Activated CD4-positive, alpha-beta memory T cell treated with anti-CD3 and anti-CD28 coated beads for 36 hours (primary cell): Measurements from ENCODE around the gene P3H2. TPM values are rescaled to one million over a fixed set of nuclear protein-coding genes. Genes with fewer than 3 reads are reported as not detected.
"Not testable (repeated sequence)": the region's sequence is repeated elsewhere in the genome, so short reads cannot be mapped to it uniquely, and the experiment has no call there.

Experiments used
- CTCF ChIA-PET: fragments of 350-600 bp; sonication (Branson Sonifier 250); formaldehyde crosslinking; loops from one replicate; lab custom pipeline; 2021; ENCODE audit warnings: antibody characterized with exemption, inconsistent platforms; lab: Charles Lee
- POLR2A ChIA-PET: fragments of 350-600 bp; sonication (Branson Sonifier 250); formaldehyde crosslinking; loops from one replicate; lab custom pipeline; 2021; ENCODE audit warnings: antibody characterized with exemption; lab: Charles Lee
- DNase-seq: peaks from one replicate; pipeline ENCODE4 v3.0.0-alpha.2; 2020
- H3K27ac Mint-ChIP-seq: one replicate; pipeline ENCODE4 v1.8.0; 2021; ENCODE audit warnings: mixed read lengths
- H3K27me3 Mint-ChIP-seq: one replicate; pipeline ENCODE4 v1.8.0; 2021; ENCODE audit warnings: mixed read lengths
- H3K36me3 Mint-ChIP-seq: one replicate; pipeline ENCODE4 v1.8.0; 2021; ENCODE audit warnings: mixed read lengths
- H3K4me1 Mint-ChIP-seq: one replicate; pipeline ENCODE4 v1.8.0; 2021; ENCODE audit warnings: low read depth, mixed read lengths
- H3K4me3 Mint-ChIP-seq: one replicate; pipeline ENCODE4 v1.8.0; 2021; ENCODE audit warnings: mild to moderate bottlenecking, mixed read lengths
- H3K9me3 Mint-ChIP-seq: one replicate; pipeline ENCODE4 v1.8.0; 2021; ENCODE audit warnings: mixed read lengths
- intact Hi-C: fragments of 100-400 bp; cut with micrococcal nuclease; formaldehyde crosslinking; loops from one replicate; pipeline ENCODE4 v1.15.1; 2023
- total RNA-seq, 2 experiments: library from RNA; stranded (reverse); gene quantifications; one replicate each; pipeline ENCODE4 v1.2.3, GENCODE V29; 2021

P3H2 gene, protein sequence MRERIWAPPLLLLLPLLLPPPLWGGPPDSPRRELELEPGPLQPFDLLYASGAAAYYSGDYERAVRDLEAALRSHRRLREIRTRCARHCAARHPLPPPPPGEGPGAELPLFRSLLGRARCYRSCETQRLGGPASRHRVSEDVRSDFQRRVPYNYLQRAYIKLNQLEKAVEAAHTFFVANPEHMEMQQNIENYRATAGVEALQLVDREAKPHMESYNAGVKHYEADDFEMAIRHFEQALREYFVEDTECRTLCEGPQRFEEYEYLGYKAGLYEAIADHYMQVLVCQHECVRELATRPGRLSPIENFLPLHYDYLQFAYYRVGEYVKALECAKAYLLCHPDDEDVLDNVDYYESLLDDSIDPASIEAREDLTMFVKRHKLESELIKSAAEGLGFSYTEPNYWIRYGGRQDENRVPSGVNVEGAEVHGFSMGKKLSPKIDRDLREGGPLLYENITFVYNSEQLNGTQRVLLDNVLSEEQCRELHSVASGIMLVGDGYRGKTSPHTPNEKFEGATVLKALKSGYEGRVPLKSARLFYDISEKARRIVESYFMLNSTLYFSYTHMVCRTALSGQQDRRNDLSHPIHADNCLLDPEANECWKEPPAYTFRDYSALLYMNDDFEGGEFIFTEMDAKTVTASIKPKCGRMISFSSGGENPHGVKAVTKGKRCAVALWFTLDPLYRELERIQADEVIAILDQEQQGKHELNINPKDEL
- total RNA-seq, result not detected

DNA sequence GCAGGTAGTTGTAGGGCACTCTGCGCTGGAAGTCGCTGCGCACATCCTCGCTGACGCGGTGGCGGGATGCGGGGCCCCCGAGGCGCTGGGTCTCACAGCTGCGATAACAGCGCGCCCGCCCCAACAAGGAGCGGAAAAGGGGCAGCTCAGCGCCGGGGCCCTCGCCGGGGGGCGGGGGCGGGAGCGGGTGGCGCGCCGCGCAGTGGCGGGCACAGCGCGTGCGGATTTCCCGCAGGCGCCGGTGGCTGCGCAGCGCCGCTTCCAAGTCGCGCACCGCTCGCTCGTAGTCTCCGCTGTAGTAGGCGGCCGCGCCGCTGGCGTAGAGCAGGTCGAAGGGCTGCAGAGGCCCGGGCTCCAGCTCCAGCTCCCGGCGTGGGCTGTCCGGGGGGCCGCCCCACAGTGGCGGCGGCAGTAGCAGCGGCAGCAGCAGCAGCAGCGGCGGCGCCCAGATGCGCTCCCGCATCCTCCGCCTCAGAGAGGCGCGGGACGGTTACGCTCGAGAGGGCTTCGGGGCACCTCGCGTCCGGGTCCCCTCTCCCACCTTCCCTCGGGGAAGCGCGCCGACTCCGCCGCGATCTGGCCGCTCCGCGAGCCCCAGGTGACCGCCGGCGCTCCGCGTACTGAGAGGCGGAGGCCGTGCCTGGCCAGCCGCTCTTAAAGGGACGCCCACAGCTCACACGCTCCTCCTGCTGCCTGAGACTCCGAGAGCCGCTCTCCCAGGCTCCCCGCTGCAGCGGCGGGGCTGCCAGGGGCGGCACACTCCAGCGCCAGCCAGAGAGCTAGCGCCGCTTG is at the start of gene P3H2:
Gene P3H2 (minus strand): TSS at position 629 of the 792 bp plus-strand sequence. CDS start 166 bp downstream, at position 463.
- peaks cover 6% of the 10 kb centered on the region for H3K4me1 Mint-ChIP-seq
- peak within 1 kb of the TSS; percentile 26 for H3K4me3 Mint-ChIP-seq
- ChIA-PET CTCF (no interaction called here), POLR2A (no interaction called here)
- peaks cover 45% of the 10 kb centered on the region for H3K27me3 Mint-ChIP-seq
- peak; percentile 35 for DNase-seq
- intact Hi-C loops, result no loop called here
- H3K36me3 Mint-ChIP-seq, result no peaks in the 10 kb centered on the region
- no peaks in the 10 kb centered on the region for H3K9me3 Mint-ChIP-seq
- no peak within 1 kb of the TSS for H3K27ac Mint-ChIP-seq

DNA sequence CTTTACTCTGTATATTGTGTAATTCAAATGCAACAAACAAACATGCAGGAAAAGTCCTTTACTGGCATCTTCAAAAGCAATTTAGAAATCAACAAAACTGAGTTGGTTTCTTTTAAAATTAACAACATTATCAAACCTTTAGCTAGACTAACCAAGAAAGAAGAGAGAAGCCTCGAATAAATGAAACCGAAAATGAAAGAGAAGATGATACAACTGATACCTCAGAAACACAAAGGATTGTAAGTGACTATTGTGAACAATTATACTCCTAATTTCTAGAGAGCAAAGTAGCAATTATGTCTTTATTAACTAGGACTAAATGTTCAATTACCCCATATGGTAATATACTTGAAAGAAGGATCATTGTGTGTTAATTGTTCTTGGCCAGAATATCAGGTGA is 49.2 kb upstream of the P3H2 start:
- peaks cover 10% of the 10 kb centered on the region for H3K4me1 Mint-ChIP-seq
- CTCF ChIA-PET, result no interaction called here
- no peaks in the 10 kb centered on the region for H3K9me3 Mint-ChIP-seq
- no peak overlapping the region for H3K27ac Mint-ChIP-seq
- H3K36me3 Mint-ChIP-seq, result no peaks in the 10 kb centered on the region
- intact Hi-C loops, result no loop called here
- POLR2A ChIA-PET, result no interaction called here
- H3K4me3 Mint-ChIP-seq, result no peak overlapping the region
- H3K27me3 Mint-ChIP-seq, result no peaks in the 10 kb centered on the region
- DNase-seq, result no peak

GRCh38 chr3:190169243-190169642 is 48.5 kb upstream of the P3H2 start:
- intact Hi-C loops, result no loop called here
- H3K36me3 Mint-ChIP-seq, result no peaks in the 10 kb centered on the region
- no peak overlapping the region for H3K27ac Mint-ChIP-seq
- no peaks in the 10 kb centered on the region for H3K9me3 Mint-ChIP-seq
- POLR2A ChIA-PET, result no interaction called here
- no peak for DNase-seq
- CTCF ChIA-PET, result interaction anchor here (0.6 kb wide), 1 partner anchor 17 kb away, joined by 3 read pairs; no protein-coding TSS in a partner anchor
- peaks cover 10% of the 10 kb centered on the region for H3K4me1 Mint-ChIP-seq
- H3K4me3 Mint-ChIP-seq, result no peak overlapping the region
- H3K27me3 Mint-ChIP-seq, result no peaks in the 10 kb centered on the region

DNA sequence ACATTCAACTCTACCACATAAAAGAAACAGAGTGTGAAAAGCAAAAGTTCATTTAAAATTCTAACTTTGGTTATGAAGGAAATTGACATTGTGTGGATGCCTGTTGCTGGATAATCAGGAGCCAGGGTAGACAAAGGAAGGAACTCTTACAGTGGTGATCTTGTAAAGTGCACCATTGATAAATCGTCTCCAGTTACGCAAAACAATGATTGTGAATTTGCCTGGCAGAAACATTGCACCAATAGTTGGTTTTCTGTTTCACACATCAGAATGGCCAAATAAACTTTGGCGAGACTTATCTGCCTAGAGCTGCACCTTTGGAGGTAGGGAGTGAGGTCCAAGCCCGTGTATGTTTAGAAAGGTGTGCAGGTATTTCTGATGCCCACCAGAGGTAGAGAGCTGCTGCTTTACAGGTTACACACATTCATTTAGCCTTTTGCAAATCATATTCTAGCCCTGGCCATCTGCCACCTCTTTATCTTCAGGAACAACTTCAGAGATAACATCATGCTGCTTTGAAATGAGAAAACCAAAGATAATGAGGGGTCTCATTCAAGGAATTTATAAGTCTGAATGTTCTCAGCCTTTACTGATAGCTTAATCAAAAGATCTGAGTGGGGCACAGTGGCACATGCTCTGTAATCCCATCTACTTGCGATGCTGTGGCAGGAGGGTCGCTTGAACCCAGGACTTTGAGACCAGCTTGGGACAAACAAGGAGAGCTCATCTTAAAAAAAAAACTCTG is 47.4 kb upstream of the P3H2 start:
- intact Hi-C loops, result no loop called here
- no peaks in the 10 kb centered on the region for H3K36me3 Mint-ChIP-seq
- DNase-seq, result no peak
- H3K9me3 Mint-ChIP-seq, result no peaks in the 10 kb centered on the region
- H3K27me3 Mint-ChIP-seq, result no peaks in the 10 kb centered on the region
- no peak overlapping the region for H3K4me3 Mint-ChIP-seq
- H3K4me1 Mint-ChIP-seq, result peaks cover 10% of the 10 kb centered on the region
- no peak overlapping the region for H3K27ac Mint-ChIP-seq
- ChIA-PET POLR2A (no interaction called here), CTCF (no interaction called here)

DNA sequence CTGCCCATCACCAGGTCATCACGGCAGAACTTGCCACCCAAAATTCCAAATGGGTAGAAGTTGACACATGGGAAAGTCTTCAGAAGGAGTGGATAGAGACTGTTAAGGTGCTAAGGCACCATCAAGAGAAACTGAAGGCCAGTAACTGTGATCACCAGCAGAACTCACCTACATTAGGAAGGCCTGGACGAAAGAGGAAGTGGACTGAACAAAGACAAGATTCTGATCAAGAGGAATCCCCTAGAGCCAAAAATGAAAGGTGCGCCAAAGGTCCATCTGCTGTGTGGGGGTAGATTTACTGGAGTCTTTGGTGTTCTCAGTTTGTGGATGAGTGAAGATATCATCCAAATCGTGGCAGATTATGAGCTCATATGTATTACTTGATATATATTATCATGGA is 46.3 kb upstream of the P3H2 start:
- DNase-seq, result no peak
- intact Hi-C loops, result no loop called here
- Mint-ChIP-seq H3K27me3 (no peaks in the 10 kb centered on the region), H3K4me1 (peaks cover 10% of the 10 kb centered on the region), H3K27ac (no peak overlapping the region), H3K9me3 (peaks cover 5% of the 10 kb centered on the region), H3K36me3 (no peaks in the 10 kb centered on the region), H3K4me3 (no peak overlapping the region)
- CTCF ChIA-PET, result no interaction called here
- POLR2A ChIA-PET, result no interaction called here

GRCh38 chr3:190165253-190165652 is 44.6 kb upstream of the P3H2 start:
- intact Hi-C loops, result no loop called here
- Mint-ChIP-seq H3K36me3 (no peaks in the 10 kb centered on the region), H3K4me1 (peaks cover 10% of the 10 kb centered on the region), H3K4me3 (no peak overlapping the region), H3K27me3 (no peaks in the 10 kb centered on the region), H3K27ac (no peak overlapping the region), H3K9me3 (peaks cover 8% of the 10 kb centered on the region)
- CTCF ChIA-PET, result no interaction called here
- POLR2A ChIA-PET, result no interaction called here
- no peak for DNase-seq

DNA sequence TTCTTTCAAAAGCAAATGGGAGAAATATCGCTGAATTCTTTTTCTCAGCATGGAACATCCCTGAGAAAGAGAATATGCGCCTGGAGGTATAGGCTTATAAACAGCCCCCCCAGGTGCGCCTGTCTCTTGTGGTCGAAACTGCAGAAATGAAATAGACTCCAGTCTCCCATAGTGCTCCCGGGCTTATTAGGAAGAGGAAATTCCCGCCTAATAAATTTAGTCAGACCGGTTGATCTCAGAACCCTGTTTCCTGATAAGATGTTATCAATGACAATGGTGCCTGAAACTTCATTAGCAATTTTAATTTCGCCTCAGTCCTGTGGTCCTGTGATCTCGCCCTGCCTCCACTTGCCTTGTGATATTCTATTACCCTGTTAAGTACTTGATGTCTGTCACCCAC is 41.3 kb upstream of the P3H2 start:
- H3K27me3 Mint-ChIP-seq, CTCF ChIA-PET, H3K9me3 Mint-ChIP-seq, H3K4me3 Mint-ChIP-seq, H3K4me1 Mint-ChIP-seq, H3K27ac Mint-ChIP-seq, H3K36me3 Mint-ChIP-seq, intact Hi-C loops, POLR2A ChIA-PET, DNase-seq: not testable (repeated sequence)

- DNase-seq, result no peak
- H3K36me3 Mint-ChIP-seq, result no peaks in the 10 kb centered on the region
- H3K9me3 Mint-ChIP-seq, result peaks cover 8% of the 10 kb centered on the region
- peaks cover 5% of the 10 kb centered on the region for H3K27me3 Mint-ChIP-seq
- intact Hi-C loops, result no loop called here
- ChIA-PET CTCF (no interaction called here), POLR2A (no interaction called here)
- no peaks in the 10 kb centered on the region for H3K4me1 Mint-ChIP-seq
- no peak overlapping the region for H3K4me3 Mint-ChIP-seq
- no peak overlapping the region for H3K27ac Mint-ChIP-seq
Observed at GRCh38 chr3:190159902-190160435, 39.3 kb upstream of the P3H2 start.

GRCh38 chr3:190158261-190158660 is 37.6 kb upstream of the P3H2 start:
- H3K27me3 Mint-ChIP-seq, result peaks cover 5% of the 10 kb centered on the region
- intact Hi-C loops, result no loop called here
- H3K27ac Mint-ChIP-seq, result no peak overlapping the region
- no peaks in the 10 kb centered on the region for H3K36me3 Mint-ChIP-seq
- peaks cover 8% of the 10 kb centered on the region for H3K9me3 Mint-ChIP-seq
- CTCF ChIA-PET, result interaction anchor here (0.6 kb wide), 1 partner anchor 1906 kb away, joined by 3 read pairs; no protein-coding TSS in a partner anchor
- no peak overlapping the region for H3K4me3 Mint-ChIP-seq
- DNase-seq, result no peak
- POLR2A ChIA-PET, result no interaction called here
- no peaks in the 10 kb centered on the region for H3K4me1 Mint-ChIP-seq

DNA sequence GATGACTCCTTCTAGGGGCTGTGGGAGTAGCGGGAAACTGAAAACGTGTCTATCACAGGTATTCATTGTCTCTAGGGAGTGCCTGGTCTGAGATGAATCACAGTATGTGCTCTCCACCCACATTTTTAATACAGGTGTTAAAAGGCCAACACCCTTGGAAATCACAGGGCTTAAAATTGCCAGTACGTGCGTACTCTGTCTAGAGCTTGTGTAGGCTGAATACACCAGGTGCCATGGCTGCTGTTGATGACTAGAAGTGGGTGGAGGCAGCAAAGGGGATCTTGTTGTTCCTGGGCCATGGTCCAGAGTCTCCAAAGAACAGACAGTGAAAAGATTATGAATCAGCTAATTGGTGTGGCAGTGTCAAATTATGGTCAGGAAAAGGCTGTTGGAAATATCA is 35.1 kb upstream of the P3H2 start:
- H3K4me3 Mint-ChIP-seq, result no peak overlapping the region
- no peaks in the 10 kb centered on the region for H3K9me3 Mint-ChIP-seq
- H3K4me1 Mint-ChIP-seq, result no peaks in the 10 kb centered on the region
- intact Hi-C loops, result no loop called here
- CTCF ChIA-PET, result no interaction called here
- DNase-seq, result no peak
- no peaks in the 10 kb centered on the region for H3K36me3 Mint-ChIP-seq
- POLR2A ChIA-PET, result no interaction called here
- H3K27ac Mint-ChIP-seq, result no peak overlapping the region
- peaks cover 5% of the 10 kb centered on the region for H3K27me3 Mint-ChIP-seq

GRCh38 chr3:190150681-190151080 is 30.0 kb upstream of the P3H2 start:
- no peak overlapping the region for H3K27ac Mint-ChIP-seq
- no peak overlapping the region for H3K4me3 Mint-ChIP-seq
- H3K4me1 Mint-ChIP-seq, result no peaks in the 10 kb centered on the region
- no peaks in the 10 kb centered on the region for H3K9me3 Mint-ChIP-seq
- no peaks in the 10 kb centered on the region for H3K36me3 Mint-ChIP-seq
- intact Hi-C loops, result no loop called here
- POLR2A ChIA-PET, result no interaction called here
- no peak for DNase-seq
- no peaks in the 10 kb centered on the region for H3K27me3 Mint-ChIP-seq
- CTCF ChIA-PET, result no interaction called here
